Sigmoid colon (tissue), 7 donors: Measurements from ENCODE around the gene CLDN4. TPM values are rescaled to one million over a fixed set of nuclear protein-coding genes. Genes with fewer than 3 reads are reported as not detected.

Experiments
- DNase-seq: peaks from one replicate; pipeline ENCODE4 v3.0.0-alpha.2; 2019
- H3K27ac ChIP-seq, 4 donors: fragments of 200-600 bp; sonication (generic); one replicate each; pipeline ENCODE4 v1.5.1; 2016 to 2019; ENCODE audit warnings: mild to moderate bottlenecking in 1 of 4
- H3K27me3 ChIP-seq, 3 donors: fragments of 200-600 bp; sonication (generic); one replicate each; pipeline ENCODE4 v1.5.1; 2019; ENCODE audit warnings: mild to moderate bottlenecking in 1 of 3
- H3K36me3 ChIP-seq, 4 donors: fragments of 200-600 bp; sonication (generic); one replicate each; pipeline ENCODE4 v1.5.1; 2016 to 2019
- H3K4me1 ChIP-seq, 4 donors: fragments of 200-600 bp; sonication (generic); one replicate each; pipeline ENCODE4 v1.5.1; 2017 to 2019
- H3K4me3 ChIP-seq, 4 donors: fragments of 200-600 bp; sonication (generic); one replicate each; pipeline ENCODE4 v1.5.1; 2017 to 2019; ENCODE audit warnings: mild to moderate bottlenecking in 2 of 4, moderate library complexity in 1 of 4
- H3K9me3 ChIP-seq, 4 donors: fragments of 200-600 bp in 3 of 4; sonication (generic) in 3 of 4; one replicate each; pipeline versions ENCODE4 v1.5.1 to v1.6.1; 2013 to 2019
- EP300 ChIP-seq, 4 donors: sonication (generic); formaldehyde crosslinking; IDR thresholded peaks; one replicate each; pipeline ENCODE4 v1.6.1; 2017; ENCODE audit warnings: antibody characterized with exemption in 4 of 4
- POLR2A ChIP-seq, 2 donors: fragments of 450-650 bp; IDR thresholded peaks; one replicate each; pipeline ENCODE4 v1.6.1; 2016; ENCODE audit warnings: antibody characterized with exemption in 2 of 2, mild to moderate bottlenecking in 2 of 2, moderate library complexity in 2 of 2
- POLR2AphosphoS5 ChIP-seq, 4 donors: sonication (generic); formaldehyde crosslinking; IDR thresholded peaks; one replicate each; pipeline ENCODE4 v1.6.1; 2017; ENCODE audit warnings: antibody characterized with exemption in 4 of 4
- whole genome bisulfite sequencing, 2 donors: extraction: QIAGEN DNeasy Blood & Tissue Kit; methylation state at CpG; one replicate each; pipeline ENCODE4 v1.1.7; 2013; 5-methylcytosine and 5-hydroxymethylcytosine counted together
- intact Hi-C: fragments of 100-400 bp; cut with DNase I; formaldehyde crosslinking; loops from one replicate; pipeline ENCODE4 v1.15.1; 2023
- polyA plus RNA-seq, 3 donors: library from polyadenylated mRNA; stranded (reverse); fragments of 200-250 nt; gene quantifications; one replicate each; pipeline ENCODE4 v1.2.3, GENCODE V29; 2013
- total RNA-seq, 4 donors: library from RNA; depleted of rRNA; stranded (reverse); fragments of >200 nt; gene quantifications; one replicate each; pipeline ENCODE4 v1.1.0, GENCODE V29; 2016
- TF ChIP-seq, protein P1 (sequence below), 4 experiments: fragments of 450-650 bp in 3 of 4; fragments of 200-600 bp in 1 of 4; IDR thresholded peaks; one replicate each; pipeline ENCODE4 v1.5.1; 2016 to 2019; ENCODE audit warnings: antibody characterized with exemption in 4 of 4, mild to moderate bottlenecking in 3 of 4, moderate library complexity in 2 of 4
- donor health status: healthy with polysubstance abuse.
- donor health status: Bipolar disorder and iron deficiency.
- donor health status: healthy.

The CLDN4 gene
- total and polyA plus RNA-seq, 7 donors, result 0.16 to 690 (median 210) TPM; not detected in 2

DNA sequence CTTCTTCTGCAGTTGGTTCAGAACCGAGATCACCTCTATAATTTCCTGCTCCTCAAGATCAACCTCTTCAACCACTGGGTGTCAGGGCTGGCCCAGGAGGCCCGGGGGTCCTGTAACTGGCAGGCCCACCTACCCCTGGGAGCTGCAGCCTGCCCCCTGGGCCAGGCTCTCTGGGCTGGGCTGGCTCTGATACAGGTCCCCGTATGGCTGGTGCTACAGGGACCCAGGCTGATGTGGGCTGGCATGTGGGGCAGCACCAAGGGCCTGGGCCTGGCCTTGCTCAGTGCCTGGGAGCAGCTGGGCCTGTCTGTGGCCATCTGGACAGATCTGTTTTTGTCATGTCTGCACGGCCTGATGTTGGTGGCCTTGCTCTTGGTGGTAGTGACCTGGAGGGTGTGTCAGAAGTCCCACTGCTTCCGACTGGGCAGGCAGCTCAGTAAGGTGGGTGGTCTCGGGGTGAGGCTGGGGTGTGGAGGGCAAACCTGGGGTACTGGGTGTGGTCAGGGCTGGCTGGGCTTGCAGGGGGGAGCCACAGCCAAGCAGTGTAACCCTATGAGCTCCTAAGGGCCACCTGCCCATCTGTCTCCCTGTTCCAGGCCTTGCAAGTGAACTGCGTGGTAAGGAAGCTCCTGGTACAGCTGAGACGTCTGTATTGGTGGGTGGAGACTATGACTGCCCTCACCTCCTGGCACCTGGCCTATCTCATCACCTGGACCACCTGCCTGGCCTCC lies 34.4 kb downstream of the CLDN4 start:
- H3K4me3 ChIP-seq, result no peak overlapping the region
- no peak overlapping the region for H3K27ac ChIP-seq
- H3K9me3 ChIP-seq, result no peaks in the 10 kb centered on the region
- peaks cover 0 to 18% (median 16%) of the 10 kb centered on the region in 4 donors for H3K4me1 ChIP-seq
- intact Hi-C loops, result loop anchor here (10.0 kb wide), 1 partner anchor 300 kb away; no protein-coding TSS in a partner anchor
- no peak for DNase-seq
- TF ChIP-seq POLR2AphosphoS5 (IDR thresholded peaks at IDR 0.05) (no peak), EP300 (IDR thresholded peaks at IDR 0.05) (no peak), POLR2A (IDR thresholded peaks at IDR 0.05) (no peak)
- TF ChIP-seq, protein P1, sequence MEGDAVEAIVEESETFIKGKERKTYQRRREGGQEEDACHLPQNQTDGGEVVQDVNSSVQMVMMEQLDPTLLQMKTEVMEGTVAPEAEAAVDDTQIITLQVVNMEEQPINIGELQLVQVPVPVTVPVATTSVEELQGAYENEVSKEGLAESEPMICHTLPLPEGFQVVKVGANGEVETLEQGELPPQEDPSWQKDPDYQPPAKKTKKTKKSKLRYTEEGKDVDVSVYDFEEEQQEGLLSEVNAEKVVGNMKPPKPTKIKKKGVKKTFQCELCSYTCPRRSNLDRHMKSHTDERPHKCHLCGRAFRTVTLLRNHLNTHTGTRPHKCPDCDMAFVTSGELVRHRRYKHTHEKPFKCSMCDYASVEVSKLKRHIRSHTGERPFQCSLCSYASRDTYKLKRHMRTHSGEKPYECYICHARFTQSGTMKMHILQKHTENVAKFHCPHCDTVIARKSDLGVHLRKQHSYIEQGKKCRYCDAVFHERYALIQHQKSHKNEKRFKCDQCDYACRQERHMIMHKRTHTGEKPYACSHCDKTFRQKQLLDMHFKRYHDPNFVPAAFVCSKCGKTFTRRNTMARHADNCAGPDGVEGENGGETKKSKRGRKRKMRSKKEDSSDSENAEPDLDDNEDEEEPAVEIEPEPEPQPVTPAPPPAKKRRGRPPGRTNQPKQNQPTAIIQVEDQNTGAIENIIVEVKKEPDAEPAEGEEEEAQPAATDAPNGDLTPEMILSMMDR (IDR thresholded peaks at IDR 0.05), result no peak
- H3K36me3 ChIP-seq, result no peaks in the 10 kb centered on the region
- WGBS, 2 donors, result 76 to 82% methylated on average over 8 of the region's 8 CpGs
- H3K27me3 ChIP-seq, result no peaks in the 10 kb centered on the region

DNA sequence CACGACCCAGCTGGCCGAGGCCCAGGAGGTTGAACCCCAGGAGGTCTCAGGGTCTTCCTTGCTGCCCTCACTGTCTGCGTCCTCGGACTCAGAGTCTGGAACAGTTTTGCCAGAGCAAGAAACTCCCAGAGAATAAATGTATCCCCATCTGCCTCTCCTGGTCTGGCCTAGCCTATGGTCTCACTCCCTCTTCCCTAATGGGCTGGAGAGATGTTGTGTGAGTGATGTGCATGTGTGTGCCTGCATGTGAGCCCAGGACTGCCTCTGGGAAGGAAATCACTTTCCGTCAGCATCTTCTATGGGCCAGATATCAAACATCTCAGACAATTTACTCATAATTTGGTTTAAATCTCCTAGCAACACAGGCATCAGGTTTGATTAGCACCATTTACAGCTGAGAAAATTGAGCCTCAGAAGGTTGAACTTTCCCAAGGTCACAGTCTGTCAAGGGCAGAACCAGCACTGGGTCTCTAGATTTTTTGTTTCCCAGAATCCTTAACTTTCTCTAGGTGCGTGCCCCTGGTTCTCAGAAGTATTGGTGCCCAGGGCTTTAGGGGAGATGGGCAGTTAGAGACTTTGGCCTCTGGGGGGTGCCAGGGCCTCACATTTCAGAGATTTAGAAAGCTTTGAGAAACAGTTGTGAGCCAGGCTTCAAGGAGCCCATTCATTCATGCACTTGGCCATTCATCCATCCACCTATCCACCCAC lies 35.1 kb downstream of the CLDN4 start:
- no peak overlapping the region for H3K27ac ChIP-seq
- DNase-seq, result no peak
- peaks cover 0 to 25% (median 19%) of the 10 kb centered on the region in 4 donors for H3K4me1 ChIP-seq
- H3K27me3 ChIP-seq, result no peaks in the 10 kb centered on the region
- 73 to 82% methylated on average over 6 of the region's 6 CpGs for WGBS, 2 donors
- no peaks in the 10 kb centered on the region for H3K9me3 ChIP-seq
- intact Hi-C loops, result loop anchor here (2.0 to 10.0 kb wide), 2 partner anchors 161 to 299 kb away; no protein-coding TSS in a partner anchor
- no peak overlapping the region for H3K4me3 ChIP-seq
- no peaks in the 10 kb centered on the region for H3K36me3 ChIP-seq
- TF ChIP-seq POLR2AphosphoS5 (IDR thresholded peaks at IDR 0.05), result no peak
- TF ChIP-seq, protein P1 (IDR thresholded peaks at IDR 0.05), result peak; percentile 23 to 68 (median 61)

DNA sequence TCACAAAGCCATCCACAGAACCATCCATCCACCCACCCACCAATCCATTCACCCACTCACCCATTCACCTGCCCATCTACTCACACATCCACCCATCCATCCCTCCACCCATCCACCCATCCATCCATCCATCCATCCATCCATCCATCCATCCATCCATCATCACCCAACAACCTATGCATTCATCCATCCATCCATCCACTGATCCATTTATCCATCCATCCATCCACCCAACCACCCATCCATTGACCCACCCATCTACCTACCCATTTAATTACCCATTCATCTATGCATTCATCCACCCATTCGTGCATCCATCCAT lies 35.6 kb downstream of the CLDN4 start:
- H3K36me3 ChIP-seq, result no peaks in the 10 kb centered on the region
- H3K27me3 ChIP-seq, result no peaks in the 10 kb centered on the region
- DNase-seq, result no peak
- WGBS, 2 donors, result 85 to 89% methylated on average over 1 of the region's 1 CpG
- H3K4me3 ChIP-seq, result no peak overlapping the region
- H3K4me1 ChIP-seq, result peaks cover 0 to 30% (median 20%) of the 10 kb centered on the region in 4 donors
- H3K9me3 ChIP-seq, result no peaks in the 10 kb centered on the region
- intact Hi-C loops, result loop anchor here (2.0 to 10.0 kb wide), 2 partner anchors 160 to 298 kb away; no protein-coding TSS in a partner anchor
- H3K27ac ChIP-seq, result no peak overlapping the region
- TF ChIP-seq POLR2A (IDR thresholded peaks at IDR 0.05), result no peak
- TF ChIP-seq, protein P1 (IDR thresholded peaks at IDR 0.05), result peak in 1 of 4 experiments; percentile 0

DNA sequence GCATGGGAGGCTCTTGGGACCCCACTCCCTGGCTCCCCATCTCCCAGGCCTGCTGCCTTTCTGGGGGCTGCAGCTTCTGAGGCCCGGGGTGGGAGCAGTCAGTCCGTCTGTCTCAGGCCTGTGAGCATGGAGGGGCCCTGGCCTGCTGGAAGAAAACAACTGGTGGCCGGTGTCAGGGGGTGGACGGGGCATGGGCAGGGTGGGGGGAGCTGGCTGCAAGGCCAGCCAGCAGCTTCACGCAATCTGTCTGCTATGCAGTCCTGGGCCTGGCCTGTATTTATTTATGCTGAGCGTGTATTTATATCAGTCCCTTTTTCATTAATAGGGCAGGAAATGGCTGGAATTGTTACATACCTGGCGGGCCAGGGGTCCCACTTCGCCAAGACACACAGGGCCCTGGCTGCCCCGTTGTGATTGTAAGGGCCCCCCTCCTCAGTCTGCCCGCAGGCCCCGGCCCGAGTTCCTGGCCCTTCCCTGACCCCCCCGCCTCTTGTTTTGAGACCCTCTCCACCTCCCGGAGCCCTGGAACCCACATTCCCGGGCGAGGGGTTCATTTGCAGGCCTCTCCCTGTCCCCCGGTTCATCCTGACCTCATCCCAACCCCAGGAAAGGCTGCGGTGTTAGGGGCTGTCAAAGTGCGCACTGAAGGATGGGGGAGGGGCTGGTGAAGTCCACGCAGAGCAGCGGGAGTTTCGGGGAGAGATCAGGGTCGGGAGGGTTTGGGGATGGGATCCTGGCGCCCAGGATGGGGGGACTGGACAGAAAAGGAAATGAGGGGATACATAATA lies 38.4 kb downstream of the CLDN4 start:
- Histone ChIP-seq H3K27ac (peak overlapping the region; percentile 5 to 67 (median 48)), H3K4me1 (peaks cover 0 to 32% (median 24%) of the 10 kb centered on the region in 4 donors), H3K4me3 (no peak overlapping the region), H3K36me3 (no peaks in the 10 kb centered on the region), H3K9me3 (no peaks in the 10 kb centered on the region), H3K27me3 (no peaks in the 10 kb centered on the region)
- TF ChIP-seq, protein P1 (IDR thresholded peaks at IDR 0.05), result no peak
- TF ChIP-seq POLR2AphosphoS5 (IDR thresholded peaks at IDR 0.05), result no peak
- no peak for TF ChIP-seq POLR2A (IDR thresholded peaks at IDR 0.05)
- no peak for TF ChIP-seq EP300 (IDR thresholded peaks at IDR 0.05)
- DNase-seq, result no peak
- intact Hi-C loops, result loop anchor here (10.0 kb wide), 1 partner anchor 296 kb away; no protein-coding TSS in a partner anchor
- 69 to 77% methylated on average over 24 of the region's 24 CpGs for WGBS, 2 donors
